HG03378 (cell line): ENCODE measurements around the gene FOXRED1.
"Not testable (repeated sequence)": the region's sequence is repeated elsewhere in the genome, so short reads cannot be mapped to it uniquely, and the experiment has no call there.

Source experiments
- ATAC-seq: cut with Tn5 transposase; IDR thresholded peaks from one replicate; pipeline ENCODE4 v1.9.1; 2021; ENCODE audit warnings: mild to moderate bottlenecking, moderate library complexity; ENCODE audit not compliant: unreplicated experiment

FOXRED1 gene

GRCh38 chr11:126268708-126269579 is at the start of gene FOXRED1, which contains the start of gene SRPRA:
TSS of gene FOXRED1 (plus strand) at chr11:126269154. CDS start at chr11:126269207, 53 bp downstream.
TSS of gene SRPRA (minus strand) at chr11:126268895. CDS start at chr11:126268804, 91 bp downstream.
- ATAC-seq: peak; percentile 94

GRCh38 chr11:126219547-126219946 is 49.4 kb upstream of the FOXRED1 start:
- no peak for ATAC-seq

- ATAC-seq: no peak
These were observed 44.2 kb upstream of the FOXRED1 start for GRCh38 chr11:126224647-126225294.

- no peak for ATAC-seq
These were observed 43.7 kb upstream of the FOXRED1 start for GRCh38 chr11:126225295-126225665.

GRCh38 chr11:126226334-126227084 is 42.4 kb upstream of the FOXRED1 start:
- ATAC-seq: no peak

GRCh38 chr11:126229858-126230540 is 39.0 kb upstream of the FOXRED1 start:
- no peak for ATAC-seq

- no peak for ATAC-seq
These were observed 37.1 kb upstream of the FOXRED1 start for GRCh38 chr11:126231725-126232459.

GRCh38 chr11:126232683-126233082 is 36.3 kb upstream of the FOXRED1 start:
- no peak for ATAC-seq

GRCh38 chr11:126233391-126233790 is 35.6 kb upstream of the FOXRED1 start:
- no peak for ATAC-seq

GRCh38 chr11:126246636-126247035 is 22.3 kb upstream of the FOXRED1 start:
- ATAC-seq: no peak

GRCh38 chr11:126253265-126253664 is 15.7 kb upstream of the FOXRED1 start:
- no peak for ATAC-seq

- ATAC-seq: no peak
These were observed 14.1 kb upstream of the FOXRED1 start for GRCh38 chr11:126254819-126255218.

GRCh38 chr11:126255507-126255906 is 13.4 kb upstream of the FOXRED1 start:
- ATAC-seq: not testable (repeated sequence)

- no peak for ATAC-seq
These were observed 12.7 kb upstream of the FOXRED1 start for GRCh38 chr11:126256216-126256615.

- ATAC-seq: no peak
These were observed 11.8 kb upstream of the FOXRED1 start for GRCh38 chr11:126257144-126257543.

GRCh38 chr11:126257764-126258163 is 11.2 kb upstream of the FOXRED1 start:
- ATAC-seq: no peak

GRCh38 chr11:126262216-126262615 is 6.7 kb upstream of the FOXRED1 start:
- no peak for ATAC-seq

GRCh38 chr11:126263489-126263888 is 5.5 kb upstream of the FOXRED1 start:
- no peak for ATAC-seq

GRCh38 chr11:126265811-126266210 is 3.1 kb upstream of the FOXRED1 start:
- no peak for ATAC-seq

- ATAC-seq: no peak
These were observed 1.3 kb upstream of the FOXRED1 start for GRCh38 chr11:126267650-126268049.
